NT2/D1 (cell line): ENCODE results near the gene DYNC1H1.

Experiments
- YY1 ChIP-seq: IDR thresholded peaks from 2 replicates; pipeline ENCODE4 v1.6.1; 2011; ENCODE audit not compliant: insufficient read length, insufficient read depth
- ZNF274 ChIP-seq: IDR thresholded peaks from 2 replicates; pipeline ENCODE4 v1.6.1; 2011; ENCODE audit warnings: mild to moderate bottlenecking, low read depth, low read length

- no peak for TF ChIP-seq ZNF274
- no peak for TF ChIP-seq YY1
Measured at GRCh38 chr14:101926620-101927019, 37.8 kb upstream of the DYNC1H1 start.
